ENCODE results near the gene DLG2. TPM values are rescaled to one million over a fixed set of nuclear protein-coding genes. Genes with fewer than 3 reads are reported as not detected.

Gene DLG2
- polyA plus RNA-seq, 1 donor, result 9.6 TPM

DNA sequence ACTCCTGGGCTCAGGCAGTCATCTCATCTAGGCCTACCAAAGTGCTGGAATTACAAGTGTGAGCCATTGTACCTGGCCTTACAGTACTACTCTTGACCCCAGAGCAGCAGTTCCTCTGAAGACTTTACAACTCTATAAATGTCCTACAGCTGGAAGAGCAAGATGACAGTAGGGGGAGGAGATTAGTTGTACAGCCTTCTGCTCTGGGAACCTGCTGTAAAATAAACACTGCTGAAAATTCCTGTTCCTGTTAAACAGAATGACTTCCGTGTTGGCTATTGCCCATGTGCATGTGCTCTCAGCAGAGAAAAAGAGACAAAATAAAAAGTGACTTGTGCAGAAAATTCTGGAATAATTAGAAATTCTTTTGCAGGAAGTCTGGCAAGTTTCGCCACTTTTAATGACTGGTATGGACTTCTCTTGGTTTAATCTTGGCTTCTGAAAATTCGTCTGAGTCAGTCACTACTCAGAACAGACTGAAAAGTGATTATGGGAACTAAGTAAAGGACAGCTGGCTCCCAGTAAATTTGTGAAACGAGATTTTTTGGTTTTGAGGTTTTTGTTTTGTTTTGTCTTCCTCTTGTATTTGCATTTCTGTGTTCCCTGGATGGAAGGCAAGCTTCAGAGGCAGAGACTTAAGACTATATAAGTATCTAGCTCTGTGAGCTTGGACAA, 955.7 kb downstream of the DLG2 start:
- no peak for DNase-seq (ENCODE audit: low read depth)

- no peak for DNase-seq (ENCODE audit: low read depth)
Measured at GRCh38 chr11:84663731-84664130, 963.4 kb downstream of the DLG2 start.

GRCh38 chr11:84660257-84660977, 966.7 kb downstream of the DLG2 start:
- no peak for DNase-seq (ENCODE audit: low read depth)

- no peak for DNase-seq (ENCODE audit: low read depth)
Measured at GRCh38 chr11:84655712-84656111, 971.4 kb downstream of the DLG2 start.

DNA sequence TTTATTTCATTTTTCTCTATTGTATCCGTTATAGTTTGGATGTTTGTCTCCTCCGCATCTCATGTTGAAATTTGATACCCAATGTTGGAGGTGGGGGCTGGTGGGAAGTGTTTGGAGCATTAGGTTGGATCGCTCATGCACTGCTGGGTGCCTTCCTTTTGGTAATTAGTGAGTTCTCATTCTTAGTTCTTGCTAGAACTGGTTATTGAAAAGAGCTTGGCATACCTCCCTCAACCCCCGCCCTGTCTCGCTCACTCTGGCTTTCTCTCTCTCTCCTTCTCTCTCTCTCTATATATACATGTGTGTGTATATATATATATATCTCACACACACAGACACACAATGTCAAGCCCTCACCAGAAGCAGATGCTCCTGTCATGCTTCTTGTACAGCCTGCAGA, 978.7 kb downstream of the DLG2 start:
- DNase-seq (ENCODE audit: low read depth), result no peak

DNA sequence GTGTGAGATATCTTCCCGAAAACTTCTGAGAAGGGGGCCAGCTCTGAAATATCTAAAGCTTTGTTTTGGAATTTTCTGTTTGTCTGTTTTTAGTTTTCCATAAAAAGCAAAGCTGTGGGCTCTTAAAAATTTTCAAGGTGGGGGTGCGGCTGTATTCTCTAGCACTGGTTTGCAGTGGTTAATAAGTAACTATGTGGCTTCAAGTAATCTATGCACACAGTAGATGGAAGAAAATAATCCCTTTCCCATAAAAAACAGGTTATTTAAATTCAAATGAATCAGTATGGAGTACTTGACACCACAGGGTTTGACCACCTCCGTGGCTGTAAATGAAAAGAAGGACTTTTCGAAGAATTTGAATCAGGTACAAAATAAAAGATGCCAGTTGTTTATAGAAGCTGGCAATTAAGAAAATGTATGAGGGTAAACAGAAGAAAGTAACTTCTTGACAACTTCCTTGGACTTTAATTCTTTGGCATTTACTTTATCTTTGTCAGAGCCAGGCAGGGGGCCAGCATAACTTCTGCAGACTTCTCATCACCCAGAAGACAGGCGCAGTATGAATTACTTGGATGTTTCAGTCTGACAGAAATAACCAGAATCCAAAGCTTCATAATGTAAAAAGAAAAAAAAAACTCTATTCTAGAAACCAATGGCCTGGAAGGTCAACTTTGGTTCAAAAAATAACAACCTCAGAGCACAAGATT, 981.0 kb downstream of the DLG2 start:
- DNase-seq (ENCODE audit: low read depth), result no peak

DNA sequence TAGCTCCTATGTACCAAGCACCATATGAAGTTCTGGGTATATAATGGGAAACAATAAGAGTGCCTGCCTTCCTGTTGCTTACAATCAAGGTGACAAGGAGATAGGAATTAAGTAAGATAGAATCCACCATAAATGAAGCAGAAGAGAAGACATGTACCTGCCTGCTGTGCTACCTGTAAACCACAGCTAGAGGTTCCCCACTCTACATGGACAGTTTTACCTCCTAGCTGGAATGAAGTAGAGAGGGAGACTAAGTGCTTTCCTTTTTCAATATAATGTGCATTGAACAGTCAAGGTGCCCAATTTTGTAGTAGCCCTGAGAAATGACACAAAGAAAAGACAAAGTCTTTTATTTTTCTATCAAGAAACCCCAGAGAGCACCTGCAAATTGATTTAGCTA, 984.6 kb downstream of the DLG2 start:
- no peak for DNase-seq (ENCODE audit: low read depth)

GRCh38 chr11:84634309-84634708, 992.8 kb downstream of the DLG2 start:
- no peak for DNase-seq (ENCODE audit: low read depth)

DNA sequence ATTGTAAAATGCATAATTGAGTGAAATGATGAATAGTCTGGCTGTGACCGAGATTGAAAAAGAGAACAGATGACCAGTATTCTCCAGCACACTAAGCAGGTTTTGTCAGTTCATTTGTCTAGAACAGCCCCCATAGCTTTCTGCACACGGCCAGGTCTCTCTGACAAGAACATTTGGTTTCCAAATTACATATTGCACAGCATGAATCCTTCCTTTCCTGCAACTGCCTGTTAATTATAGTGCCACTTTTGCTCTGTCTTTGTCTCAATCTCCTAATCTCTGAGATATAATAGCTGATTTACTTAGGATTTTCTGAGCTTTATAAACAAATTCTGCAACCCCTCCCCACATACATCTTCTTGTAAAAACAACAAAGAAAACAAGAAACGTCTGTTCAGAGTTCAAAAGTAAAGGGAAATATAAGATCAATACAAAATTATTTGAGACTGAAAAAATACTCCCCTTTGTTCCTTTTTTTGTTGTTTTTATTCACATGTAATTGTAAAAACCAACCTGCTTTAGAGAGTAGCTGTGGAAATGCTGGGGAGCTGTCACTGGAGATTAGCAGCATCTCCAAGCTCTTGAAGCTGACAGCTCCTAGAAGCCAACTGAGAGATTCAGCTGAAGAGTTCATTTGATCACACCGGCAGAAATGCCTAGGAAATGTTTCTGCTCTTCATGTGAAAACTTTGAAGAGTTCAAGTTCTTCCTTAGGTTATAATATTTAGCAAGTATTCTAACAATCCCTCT, 998.1 kb downstream of the DLG2 start:
- no peak for DNase-seq (ENCODE audit: low read depth)

- DNase-seq (ENCODE audit: low read depth), result no peak
Measured at GRCh38 chr11:84626256-84626655, 1000.9 kb downstream of the DLG2 start.

GRCh38 chr11:84612645-84613044, 1014.5 kb downstream of the DLG2 start:
- DNase-seq (ENCODE audit: low read depth), result no peak

GRCh38 chr11:84608837-84609196, 1018.3 kb downstream of the DLG2 start:
- DNase-seq (ENCODE audit: low read depth), result no peak

DNA sequence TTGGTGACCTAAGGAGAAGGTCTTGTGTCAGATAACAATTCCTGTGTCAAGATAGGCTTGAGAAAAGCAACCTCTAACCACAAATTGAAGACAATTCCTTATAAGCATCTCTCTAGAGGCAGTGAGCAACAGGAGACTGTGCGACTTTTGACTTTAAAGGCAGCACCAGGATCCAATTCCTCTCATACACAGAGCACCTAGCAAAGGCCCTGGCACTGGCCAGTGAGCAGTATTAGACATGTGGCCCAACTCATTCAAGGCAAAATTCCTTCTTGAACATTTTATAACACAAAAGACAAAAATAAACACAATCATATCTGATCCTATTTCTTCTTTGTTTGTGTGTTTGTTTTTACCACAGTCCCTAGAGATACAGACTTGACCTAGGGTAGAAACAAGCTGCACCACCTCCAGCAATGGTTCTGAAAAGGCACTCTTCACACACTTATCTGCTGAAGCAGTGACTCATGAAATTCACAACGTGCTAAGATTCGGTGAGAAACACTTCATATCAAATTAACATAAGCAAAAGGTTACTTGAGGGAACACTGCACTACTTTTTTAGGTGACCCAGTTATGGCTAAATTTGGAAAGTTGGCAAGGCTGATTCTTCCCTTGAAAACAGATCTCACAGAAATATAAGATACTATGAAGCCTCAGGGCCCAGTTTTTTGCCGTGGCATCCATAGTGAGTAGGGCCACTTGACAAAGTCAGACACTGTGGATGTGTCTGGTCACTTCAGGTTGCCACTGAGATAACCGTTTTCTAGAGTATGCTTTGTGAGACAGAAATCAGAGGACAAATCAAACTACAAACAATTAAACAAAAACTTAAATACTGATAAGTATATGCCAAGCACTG, 1018.9 kb downstream of the DLG2 start:
- DNase-seq (ENCODE audit: low read depth), result no peak

DNA sequence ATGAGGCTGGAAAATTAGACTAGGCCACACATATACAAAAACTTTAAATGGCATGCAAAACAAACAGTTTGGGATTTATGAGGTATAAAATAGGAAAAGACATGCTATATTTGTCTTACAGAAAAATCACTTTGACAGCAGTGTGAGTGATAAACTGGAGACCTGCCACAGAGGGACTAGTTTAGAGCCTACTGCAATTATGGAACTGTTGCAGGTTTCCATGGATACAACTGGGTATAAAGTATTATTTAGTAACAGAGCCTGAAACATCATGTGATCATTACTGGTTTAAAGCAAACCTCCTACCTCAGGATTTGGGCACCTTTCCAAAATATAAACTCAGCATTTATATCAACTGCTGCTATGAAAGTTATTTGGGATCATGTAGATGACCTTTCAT, 1032.5 kb downstream of the DLG2 start:
- no peak for DNase-seq (ENCODE audit: low read depth)

DNA sequence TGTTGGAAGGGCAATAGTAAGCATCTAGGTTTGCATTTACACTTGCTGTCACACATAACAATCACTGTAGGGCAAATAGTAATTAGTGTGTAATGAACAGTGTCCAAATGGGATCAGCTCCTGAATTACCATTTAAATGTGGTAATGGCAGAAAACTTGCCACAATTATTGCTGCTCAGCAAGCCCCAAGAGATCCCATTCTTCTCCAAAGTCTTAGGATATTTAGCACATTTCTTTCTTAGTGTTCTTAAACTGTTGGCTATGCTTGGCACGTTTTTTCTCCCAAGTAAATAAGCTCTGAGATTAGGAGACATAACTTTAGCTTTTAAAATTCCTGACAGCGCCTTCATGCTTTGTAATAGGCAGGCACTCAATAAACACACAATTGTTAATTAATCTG, 1037.0 kb downstream of the DLG2 start:
- DNase-seq (ENCODE audit: low read depth), result no peak

- no peak for DNase-seq (ENCODE audit: low read depth)
Measured at GRCh38 chr11:84588131-84588829, 1038.9 kb downstream of the DLG2 start.

GRCh38 chr11:84583106-84583505, 1044.0 kb downstream of the DLG2 start:
- DNase-seq (ENCODE audit: low read depth), result no peak

DNA sequence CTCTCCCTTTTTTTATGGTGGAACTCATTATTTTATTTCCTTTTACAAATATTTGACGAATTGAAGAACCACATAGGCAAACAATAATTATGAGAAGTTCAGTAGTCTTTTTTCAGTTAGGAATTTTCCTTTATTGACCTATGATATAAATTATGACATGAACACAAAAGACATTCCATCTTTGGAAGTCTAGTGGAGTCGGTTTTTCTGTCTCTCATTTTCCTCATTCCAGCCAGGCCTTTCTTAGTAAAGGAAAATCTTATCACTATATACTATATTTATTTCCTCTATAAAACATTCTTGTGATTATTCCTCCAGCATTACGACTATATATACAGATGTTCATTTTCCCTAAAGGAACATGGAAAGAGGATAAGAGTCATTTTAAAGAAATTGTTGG, 1046.1 kb downstream of the DLG2 start:
- DNase-seq (ENCODE audit: low read depth), result no peak

DNA sequence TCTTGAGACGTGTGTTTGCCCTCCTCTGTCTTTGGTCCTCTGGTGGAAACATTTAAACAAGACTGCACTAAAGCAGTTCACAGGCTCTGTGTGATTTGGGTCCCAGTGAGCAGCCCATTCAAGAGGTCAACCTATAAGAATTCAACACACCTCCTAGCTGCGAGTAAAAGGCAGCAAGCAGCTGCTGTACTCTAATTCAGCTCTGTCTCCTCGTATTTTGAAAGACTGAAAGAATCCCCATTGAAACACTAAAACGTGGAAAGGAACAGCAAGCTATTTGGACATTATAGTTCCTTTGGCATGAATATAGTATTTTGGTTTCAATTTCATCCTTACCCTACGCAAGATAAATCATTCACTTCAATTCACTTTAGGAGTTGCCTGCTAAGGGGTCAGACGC, 1046.7 kb downstream of the DLG2 start:
- DNase-seq (ENCODE audit: low read depth), result no peak

DNA sequence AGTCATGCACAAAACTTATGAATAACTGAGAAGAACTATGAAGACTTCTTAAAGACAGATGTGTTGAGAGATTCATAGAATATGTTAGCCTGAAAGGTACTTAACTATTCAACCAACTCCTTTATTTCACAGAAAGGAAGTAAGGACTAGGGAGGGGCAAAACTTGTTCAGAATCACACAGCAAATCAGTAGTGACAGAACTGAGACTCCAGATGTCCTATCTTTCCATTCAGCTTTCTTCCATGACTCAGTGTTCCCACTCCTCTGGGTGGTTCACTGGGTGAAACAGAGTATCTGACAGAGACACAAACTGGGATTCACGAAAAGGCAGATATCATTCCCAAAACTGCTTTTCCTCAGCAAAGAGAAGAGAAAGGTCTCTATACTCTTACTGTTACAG, 1053.3 kb downstream of the DLG2 start:
- no peak for DNase-seq (ENCODE audit: low read depth)

- DNase-seq (ENCODE audit: low read depth), result no peak
Measured at GRCh38 chr11:84566671-84567070, 1060.5 kb downstream of the DLG2 start.
